Measurements from ENCODE around the gene TRIM34. TPM values are rescaled to one million over a fixed set of nuclear protein-coding genes. Genes with fewer than 3 reads are reported as not detected.

TRIM34 gene
- total RNA-seq, 4 donors from 2014 or later = 2.9 to 7.4 (median 6.2) TPM

DNA sequence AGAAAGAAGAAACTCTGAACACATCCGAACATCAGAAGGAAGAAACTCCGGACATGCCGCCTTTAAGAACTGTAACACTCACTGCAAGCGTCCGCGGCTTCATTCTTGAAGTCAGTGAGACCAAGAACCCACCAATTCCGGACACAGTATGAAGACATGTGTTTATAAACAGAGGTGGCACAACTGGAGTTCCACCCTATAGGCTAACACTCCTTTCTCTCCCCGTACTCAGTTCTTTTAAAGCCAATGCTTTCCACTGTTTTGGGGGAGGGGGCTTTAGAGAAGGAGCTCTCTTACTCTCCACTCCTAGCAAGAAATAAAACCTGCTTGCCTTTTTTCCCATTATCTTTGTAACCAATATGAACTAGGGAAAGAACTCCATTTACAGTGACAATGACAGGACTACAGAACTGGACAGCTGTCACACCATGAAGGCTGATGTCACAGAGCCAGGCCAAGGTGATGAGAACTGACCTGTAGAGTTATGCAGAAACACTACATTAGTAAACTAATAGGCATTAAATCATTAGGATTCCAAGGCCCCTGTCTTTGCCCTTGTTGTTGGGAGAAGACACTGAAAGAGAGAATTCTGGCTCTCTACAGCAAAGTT lies 59.3 kb downstream of the TRIM34 start:
- no peaks in the 10 kb centered on the region for H3K9me3 ChIP-seq
- WGBS, 2 donors = 26 to 45% methylated on average over 8 of the region's 8 CpGs
- TF ChIP-seq CTCF (IDR thresholded peaks at IDR 0.05) (no peak), POLR2A (IDR thresholded peaks at IDR 0.05) (no peak)
- no peaks in the 10 kb centered on the region for H3K27me3 ChIP-seq
- H3K36me3 ChIP-seq = peaks cover 0 to 12% (median 0%) of the 10 kb centered on the region in 3 donors
- peaks cover 14 to 40% (median 16%) of the 10 kb centered on the region in 3 donors for H3K4me1 ChIP-seq
- peak overlapping the region; percentile 36 to 66 (median 50) for H3K4me3 ChIP-seq
- H3K27ac ChIP-seq = peak overlapping the region; percentile 86 to 96 (median 94)
- DNase-seq = no peak
- intact Hi-C loops (cut with DNase I) = loop anchor here (5.0 kb wide), 1 partner anchor 82 kb away; no protein-coding TSS in a partner anchor

- no peaks in the 10 kb centered on the region for H3K9me3 ChIP-seq
- H3K27me3 ChIP-seq = no peaks in the 10 kb centered on the region
- TF ChIP-seq CTCF (IDR thresholded peaks at IDR 0.05) (peak; percentile 12 to 71 (median 62)), POLR2A (IDR thresholded peaks at IDR 0.05) (peak in 1 of 4 donors; percentile 48)
- H3K27ac ChIP-seq = peak within 1 kb of the TSS; percentile 86 to 96 (median 94)
- peaks cover 17 to 44% (median 19%) of the 10 kb centered on the region in 3 donors for H3K4me1 ChIP-seq
- WGBS, 2 donors = 0 to 1% methylated on average over 13 of the region's 13 CpGs
- intact Hi-C loops (cut with DNase I) = loop anchor here (5.0 kb wide), 1 partner anchor 83 kb away; no protein-coding TSS in a partner anchor
- peak within 1 kb of the TSS; percentile 36 to 66 (median 50) for H3K4me3 ChIP-seq
- peaks cover 0 to 6% (median 0%) of the 10 kb centered on the region in 3 donors for H3K36me3 ChIP-seq
- DNase-seq = peak; percentile 21
Observed at GRCh38 chr11:5684646-5685362, 60.0 kb downstream of the TRIM34 start, which contains the start of gene TRIM5. TSS of gene TRIM5 (minus strand) at chr11:5685074. CDS start at chr11:5680177, 4,897 bp downstream.

- WGBS, 2 donors = 90 to 92% methylated on average over 4 of the region's 4 CpGs
- Histone ChIP-seq H3K4me1 (peaks cover 17 to 59% (median 19%) of the 10 kb centered on the region in 3 donors), H3K27ac (no peak overlapping the region), H3K36me3 (no peaks in the 10 kb centered on the region), H3K27me3 (no peaks in the 10 kb centered on the region), H3K9me3 (no peaks in the 10 kb centered on the region), H3K4me3 (no peak overlapping the region)
- no peak for DNase-seq
- intact Hi-C loops (cut with DNase I) = no loop called here
- TF ChIP-seq POLR2A (IDR thresholded peaks at IDR 0.05) (no peak), CTCF (IDR thresholded peaks at IDR 0.05) (no peak)
Observed at GRCh38 chr11:5686426-5686825, 61.6 kb downstream of the TRIM34 start.

- no peaks in the 10 kb centered on the region for H3K27me3 ChIP-seq
- peak overlapping the region in 3 of 4 donors; percentile 87 to 91 (median 88) for H3K27ac ChIP-seq
- H3K4me1 ChIP-seq = peaks cover 16 to 58% (median 18%) of the 10 kb centered on the region in 3 donors
- no peak for DNase-seq
- no peaks in the 10 kb centered on the region for H3K36me3 ChIP-seq
- 76 to 100% methylated on average over 1 of the region's 1 CpG for WGBS, 2 donors
- TF ChIP-seq POLR2A (IDR thresholded peaks at IDR 0.05) = no peak
- TF ChIP-seq CTCF (IDR thresholded peaks at IDR 0.05) = no peak
- H3K9me3 ChIP-seq = no peaks in the 10 kb centered on the region
- intact Hi-C loops (cut with DNase I) = no loop called here
- no peak overlapping the region for H3K4me3 ChIP-seq
Observed at GRCh38 chr11:5688482-5688881, 63.7 kb downstream of the TRIM34 start.

DNA sequence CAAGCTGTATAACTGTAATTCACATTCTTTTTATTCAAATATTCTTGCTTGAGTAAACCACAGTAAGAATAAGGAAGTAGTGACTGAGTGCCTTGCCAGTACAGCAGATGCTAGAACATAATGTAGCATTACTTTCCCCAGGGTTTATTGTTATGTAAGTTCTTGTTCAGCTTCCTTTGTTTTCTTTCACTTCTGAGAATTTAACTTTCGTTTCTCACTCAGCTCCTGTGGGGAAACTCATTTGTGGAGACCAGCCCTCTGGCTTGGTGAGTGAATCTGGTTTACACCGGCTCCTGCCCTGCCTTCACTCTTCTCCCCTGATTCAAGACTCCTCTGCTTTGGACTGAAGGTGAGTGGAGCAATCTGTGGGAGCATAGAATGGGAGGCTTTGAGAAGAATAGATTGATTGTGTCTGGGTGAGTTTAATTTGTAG lies 64.8 kb downstream of the TRIM34 start, which contains the start of gene TRIM22:
TRIM22 (plus strand) TSS at position 240 of the 433 bp plus-strand sequence. CDS start 6,443 bp downstream, outside the sequence.
- H3K27me3 ChIP-seq = no peaks in the 10 kb centered on the region
- 0 to 2% methylated on average over 2 of the region's 2 CpGs for WGBS, 2 donors
- peak within 1 kb of the TSS; percentile 37 to 60 (median 43) for H3K4me3 ChIP-seq
- intact Hi-C loops (cut with DNase I) = no loop called here
- no peak for DNase-seq
- peak within 1 kb of the TSS; percentile 83 to 91 (median 88) for H3K27ac ChIP-seq
- no peak for TF ChIP-seq CTCF (IDR thresholded peaks at IDR 0.05)
- peak in 1 of 4 donors; percentile 59 for TF ChIP-seq POLR2A (IDR thresholded peaks at IDR 0.05)
- H3K9me3 ChIP-seq = no peaks in the 10 kb centered on the region
- no peaks in the 10 kb centered on the region for H3K36me3 ChIP-seq
- H3K4me1 ChIP-seq = peaks cover 7 to 57% (median 10%) of the 10 kb centered on the region in 3 donors

Data from esophagus squamous epithelium (tissue), 5 donors.